ENCODE data around the gene C16orf89. TPM values are rescaled to one million over a fixed set of nuclear protein-coding genes. Genes with fewer than 3 reads are reported as not detected.

The C16orf89 gene
- total RNA-seq, 1 experiment from 2014 or later, result 0.49 TPM

DNA sequence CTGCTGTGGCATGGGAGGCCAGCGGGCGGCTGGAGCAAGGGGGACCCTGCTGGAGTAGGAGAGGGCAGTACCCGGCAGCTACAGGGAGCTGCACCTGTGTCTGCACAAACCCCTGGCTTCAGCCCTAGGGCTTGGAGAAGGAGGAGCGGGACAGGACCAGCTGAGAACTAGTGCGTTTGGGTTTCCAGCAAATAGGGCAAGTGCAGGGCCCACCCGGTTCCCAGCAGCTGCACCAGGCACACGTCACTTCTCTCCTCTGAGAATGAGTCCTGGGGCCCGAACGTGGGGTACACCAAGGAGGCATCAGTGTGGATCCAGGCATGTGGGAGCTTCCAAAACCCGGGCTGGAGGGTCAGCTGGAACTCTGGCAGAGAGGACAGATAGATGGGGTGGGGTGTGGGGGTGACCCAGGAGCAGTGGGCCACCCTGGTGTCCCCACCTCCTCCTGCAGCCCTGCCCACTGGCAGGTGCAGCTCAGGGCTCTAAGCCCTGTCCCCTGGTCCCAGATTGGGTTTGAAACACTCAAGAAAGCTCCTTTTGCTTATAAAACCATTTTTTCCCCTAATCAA, 5.6 kb downstream of the C16orf89 start (continued):
- TF ChIP-seq EGR1 (IDR thresholded peaks at IDR 0.05; ENCODE audit: low read depth) (no peak), SRF (IDR thresholded peaks at IDR 0.05; ENCODE audit: low read depth) (no peak), ZNF274 (IDR thresholded peaks at IDR 0.05; ENCODE audit: low read depth, low read length) (no peak), TCF7L2 (IDR thresholded peaks at IDR 0.05; ENCODE audit: borderline replicate concordance, extremely low read depth, insufficient read depth, insufficient read length) (no peak), SP1 (IDR thresholded peaks at IDR 0.05; ENCODE audit: low read depth) (no peak)
- TF ChIP-seq, protein P1, sequence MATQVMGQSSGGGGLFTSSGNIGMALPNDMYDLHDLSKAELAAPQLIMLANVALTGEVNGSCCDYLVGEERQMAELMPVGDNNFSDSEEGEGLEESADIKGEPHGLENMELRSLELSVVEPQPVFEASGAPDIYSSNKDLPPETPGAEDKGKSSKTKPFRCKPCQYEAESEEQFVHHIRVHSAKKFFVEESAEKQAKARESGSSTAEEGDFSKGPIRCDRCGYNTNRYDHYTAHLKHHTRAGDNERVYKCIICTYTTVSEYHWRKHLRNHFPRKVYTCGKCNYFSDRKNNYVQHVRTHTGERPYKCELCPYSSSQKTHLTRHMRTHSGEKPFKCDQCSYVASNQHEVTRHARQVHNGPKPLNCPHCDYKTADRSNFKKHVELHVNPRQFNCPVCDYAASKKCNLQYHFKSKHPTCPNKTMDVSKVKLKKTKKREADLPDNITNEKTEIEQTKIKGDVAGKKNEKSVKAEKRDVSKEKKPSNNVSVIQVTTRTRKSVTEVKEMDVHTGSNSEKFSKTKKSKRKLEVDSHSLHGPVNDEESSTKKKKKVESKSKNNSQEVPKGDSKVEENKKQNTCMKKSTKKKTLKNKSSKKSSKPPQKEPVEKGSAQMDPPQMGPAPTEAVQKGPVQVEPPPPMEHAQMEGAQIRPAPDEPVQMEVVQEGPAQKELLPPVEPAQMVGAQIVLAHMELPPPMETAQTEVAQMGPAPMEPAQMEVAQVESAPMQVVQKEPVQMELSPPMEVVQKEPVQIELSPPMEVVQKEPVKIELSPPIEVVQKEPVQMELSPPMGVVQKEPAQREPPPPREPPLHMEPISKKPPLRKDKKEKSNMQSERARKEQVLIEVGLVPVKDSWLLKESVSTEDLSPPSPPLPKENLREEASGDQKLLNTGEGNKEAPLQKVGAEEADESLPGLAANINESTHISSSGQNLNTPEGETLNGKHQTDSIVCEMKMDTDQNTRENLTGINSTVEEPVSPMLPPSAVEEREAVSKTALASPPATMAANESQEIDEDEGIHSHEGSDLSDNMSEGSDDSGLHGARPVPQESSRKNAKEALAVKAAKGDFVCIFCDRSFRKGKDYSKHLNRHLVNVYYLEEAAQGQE (IDR thresholded peaks at IDR 0.05; ENCODE audit: low read depth), result no peak

DNA sequence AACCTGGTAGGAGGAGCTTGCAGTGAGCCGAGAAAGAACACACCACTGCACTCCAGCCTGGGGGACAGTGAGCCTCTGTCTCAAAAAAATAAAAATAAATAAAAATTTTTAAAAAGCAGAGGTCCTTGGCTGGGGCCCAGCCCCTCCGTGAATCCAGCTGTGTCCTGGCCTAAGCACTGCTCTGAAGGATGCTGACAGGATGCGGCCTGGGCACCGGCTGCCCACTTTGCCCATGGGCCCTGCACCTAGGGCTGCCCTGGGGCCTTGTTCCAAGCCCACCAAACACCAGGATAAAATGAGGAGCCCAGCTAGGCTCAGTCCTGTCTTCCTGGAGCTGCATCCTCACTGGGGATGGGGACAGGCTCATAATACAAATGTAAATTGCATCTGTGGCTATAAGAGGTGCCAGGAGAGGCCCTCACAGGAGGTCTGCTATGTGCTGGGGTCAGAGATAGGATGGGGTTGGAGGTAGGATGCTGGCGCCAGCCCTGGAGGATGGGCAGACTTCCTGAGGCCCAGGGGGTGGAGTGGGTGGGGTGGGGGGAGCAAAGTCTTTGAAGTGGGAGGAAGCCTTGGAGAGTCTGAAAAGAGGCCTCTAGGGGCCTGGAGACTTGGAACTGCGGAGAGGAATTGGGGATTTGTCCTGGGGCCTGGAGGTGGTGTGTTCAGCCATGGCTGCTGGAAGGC, 6.2 kb downstream of the C16orf89 start:
- no peak for DNase-seq (ENCODE audit: low read depth, low spot score)
- RAD21 ChIA-PET (ENCODE audit: low non-redundant PET in 1 of 2, low total read pairs in 2 of 2, uncharacterized antibody in 2 of 2, unreplicated experiment in 2 of 2), result no interaction called here
- no peak overlapping the region for H3K4me3 ChIP-seq (replicated peaks in 1 of 2; ENCODE audit: low read depth in 1 of 2, low read length in 2 of 2)
- intact Hi-C loops (cut with micrococcal nuclease), result no loop called here
- TF ChIP-seq RAD21 (IDR thresholded peaks at IDR 0.05; ENCODE audit: low read depth) (no peak), ZNF274 (IDR thresholded peaks at IDR 0.05; ENCODE audit: low read depth, low read length) (no peak), POLR2A (IDR thresholded peaks at IDR 0.05; ENCODE audit: borderline replicate concordance, extremely low read depth, insufficient read depth, insufficient read length) (no peak), SRF (IDR thresholded peaks at IDR 0.05; ENCODE audit: low read depth) (no peak), CEBPB (IDR thresholded peaks at IDR 0.05; ENCODE audit: low read depth) (no peak)
- TF ChIP-seq, protein P2, sequence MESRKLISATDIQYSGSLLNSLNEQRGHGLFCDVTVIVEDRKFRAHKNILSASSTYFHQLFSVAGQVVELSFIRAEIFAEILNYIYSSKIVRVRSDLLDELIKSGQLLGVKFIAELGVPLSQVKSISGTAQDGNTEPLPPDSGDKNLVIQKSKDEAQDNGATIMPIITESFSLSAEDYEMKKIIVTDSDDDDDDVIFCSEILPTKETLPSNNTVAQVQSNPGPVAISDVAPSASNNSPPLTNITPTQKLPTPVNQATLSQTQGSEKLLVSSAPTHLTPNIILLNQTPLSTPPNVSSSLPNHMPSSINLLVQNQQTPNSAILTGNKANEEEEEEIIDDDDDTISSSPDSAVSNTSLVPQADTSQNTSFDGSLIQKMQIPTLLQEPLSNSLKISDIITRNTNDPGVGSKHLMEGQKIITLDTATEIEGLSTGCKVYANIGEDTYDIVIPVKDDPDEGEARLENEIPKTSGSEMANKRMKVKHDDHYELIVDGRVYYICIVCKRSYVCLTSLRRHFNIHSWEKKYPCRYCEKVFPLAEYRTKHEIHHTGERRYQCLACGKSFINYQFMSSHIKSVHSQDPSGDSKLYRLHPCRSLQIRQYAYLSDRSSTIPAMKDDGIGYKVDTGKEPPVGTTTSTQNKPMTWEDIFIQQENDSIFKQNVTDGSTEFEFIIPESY (IDR thresholded peaks at IDR 0.05; ENCODE audit: extremely low read depth, insufficient replicate concordance, low read length), result no peak
- TF ChIP-seq, protein P3, sequence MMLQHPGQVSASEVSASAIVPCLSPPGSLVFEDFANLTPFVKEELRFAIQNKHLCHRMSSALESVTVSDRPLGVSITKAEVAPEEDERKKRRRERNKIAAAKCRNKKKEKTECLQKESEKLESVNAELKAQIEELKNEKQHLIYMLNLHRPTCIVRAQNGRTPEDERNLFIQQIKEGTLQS (IDR thresholded peaks at IDR 0.05), result no peak
- H3K4me2 ChIP-seq (ENCODE audit: low read length), result no peak overlapping the region
- no TSS peak for BruUV-seq (replicated peaks)
- no peak overlapping the region for H3K27ac ChIP-seq (ENCODE audit: low read depth, low read length)
- no peaks in the 10 kb centered on the region for H3K79me2 ChIP-seq (ENCODE audit: insufficient read depth, low read length)
- no peaks in the 10 kb centered on the region for H3K9me3 ChIP-seq (ENCODE audit: control insufficient read depth in 1 of 2, insufficient read depth in 1 of 2, low read depth in 1 of 2, low read length in 2 of 2)
- CTCF ChIA-PET, result no interaction called here
- POLR2A ChIA-PET, result no interaction called here
- H2AFZ ChIP-seq (ENCODE audit: low read depth, low read length, poor library complexity, severe bottlenecking), result no peak overlapping the region
- no peaks in the 10 kb centered on the region for H3K36me3 ChIP-seq (ENCODE audit: control insufficient read depth in 1 of 2, insufficient read depth in 2 of 2, low read length in 2 of 2)
- peaks cover 0 to 5% of the 10 kb centered on the region in 2 experiments; a peak in 1 of 4 replicates for H3K4me1 ChIP-seq (ENCODE audit: control insufficient read depth in 1 of 2, insufficient read depth in 2 of 2, low read length in 2 of 2)
- peaks cover 5% of the 10 kb centered on the region; the same call in 1 of the 2 replicates for H3K27me3 ChIP-seq (ENCODE audit: insufficient read depth, low read length)
- H3K9ac ChIP-seq (ENCODE audit: low read length), result no peak overlapping the region
- ATAC-seq, result no peak
- H4K20me1 ChIP-seq (ENCODE audit: insufficient read depth), result no peaks in the 10 kb centered on the region
- H3K9me2 ChIP-seq (ENCODE audit: insufficient read depth), result no peaks in the 10 kb centered on the region
